Hepatocyte (in vitro differentiated cells): ENCODE measurements around the gene ALX4. TPM values are rescaled to one million over a fixed set of nuclear protein-coding genes. Genes with fewer than 3 reads are reported as not detected.

Experiments
- DNase-seq: peaks from one replicate; pipeline ENCODE4 v3.0.0-alpha.2; 2016; ENCODE audit warnings: low spot score
- H2AFZ ChIP-seq: fragments of 200-600 bp; sonication (generic); 2 replicates; pipeline ENCODE4 v1.6.0; 2016; ENCODE audit warnings: antibody characterized with exemption, mild to moderate bottlenecking
- H3K27ac ChIP-seq: fragments of 200-600 bp; sonication (generic); 2 replicates; pipeline ENCODE4 v1.5.1; 2016; ENCODE audit warnings: mild to moderate bottlenecking
- H3K27me3 ChIP-seq: fragments of 200-600 bp; sonication (generic); 2 replicates; pipeline ENCODE4 v1.6.1; 2016
- H3K36me3 ChIP-seq: fragments of 200-600 bp; sonication (generic); replicated peaks from 2 replicates; pipeline ENCODE4 v1.5.1; 2016; ENCODE audit warnings: low read depth; ENCODE audit not compliant: insufficient read depth
- H3K4me1 ChIP-seq: fragments of 200-600 bp; sonication (generic); 2 replicates; pipeline ENCODE4 v1.5.1; 2016; ENCODE audit warnings: mild to moderate bottlenecking, moderate library complexity; ENCODE audit not compliant: insufficient read depth
- H3K4me2 ChIP-seq: fragments of 200-600 bp; sonication (generic); 2 replicates; pipeline ENCODE4 v1.6.0; 2016
- H3K4me3 ChIP-seq: fragments of 200-600 bp; sonication (generic); 2 replicates; pipeline ENCODE4 v1.5.1; 2016; ENCODE audit warnings: mild to moderate bottlenecking
- H3K79me2 ChIP-seq: fragments of 200-600 bp; sonication (generic); 2 replicates; pipeline ENCODE4 v1.6.0; 2017; ENCODE audit warnings: mild to moderate bottlenecking
- H3K9me2 ChIP-seq: fragments of 200-600 bp; sonication (generic); replicated peaks from 2 replicates; pipeline ENCODE4 v1.6.0; 2017; ENCODE audit warnings: mild to moderate bottlenecking; ENCODE audit not compliant: insufficient read depth
- H3K9me3 ChIP-seq: fragments of 200-600 bp; sonication (generic); 2 replicates; pipeline ENCODE4 v1.5.1; 2016; ENCODE audit warnings: low read depth, mild to moderate bottlenecking
- H4K20me1 ChIP-seq: fragments of 200-600 bp; sonication (generic); 2 replicates; pipeline ENCODE4 v1.6.0; 2016; ENCODE audit warnings: mild to moderate bottlenecking; ENCODE audit not compliant: insufficient read depth, poor library complexity, severe bottlenecking
- CTCF ChIP-seq: fragments of 200-600 bp; sonication (generic); IDR thresholded peaks from 2 replicates; pipeline ENCODE4 v1.5.1; 2016; ENCODE audit warnings: antibody characterized with exemption, mild to moderate bottlenecking; ENCODE audit not compliant: poor library complexity
- EZH2 ChIP-seq: fragments of 200-600 bp; sonication (generic); IDR thresholded peaks from 2 replicates; pipeline ENCODE4 v1.6.1; 2016; ENCODE audit warnings: antibody characterized with exemption, mild to moderate bottlenecking, borderline replicate concordance
- EZH2phosphoT487 ChIP-seq: fragments of 200-600 bp; sonication (generic); IDR thresholded peaks from one replicate; pipeline ENCODE4 v1.6.1; 2018; ENCODE audit warnings: antibody characterized with exemption, mild to moderate bottlenecking, low read depth, moderate library complexity; ENCODE audit not compliant: unreplicated experiment, severe bottlenecking
- WGBS: methylation state at CpG from one replicate; pipeline ENCODE4 v1.1.6; 2016; ENCODE audit warnings: low lambda C conversion rate; ENCODE audit errors: missing lambda C conversion rate; 5-methylcytosine and 5-hydroxymethylcytosine counted together
- polyA plus RNA-seq: library from polyadenylated mRNA; unstranded; fragments of >200 nt; fragmentation: Nextera tagmentation; extraction: Ambion mirVana; gene quantifications from 2 replicates; pipeline ENCODE4 v1.2.1, GENCODE V29; 2016
- total RNA-seq: library from RNA; depleted of rRNA; stranded (reverse); fragments of >200 nt; gene quantifications from 2 replicates; pipeline ENCODE4 v1.2.3, GENCODE V29; 2014

Gene ALX4
- total and polyA plus RNA-seq, 2 experiments from 2014 or later, result 1.3 to 3.8 TPM

GRCh38 chr11:44357711-44358110, 47.8 kb upstream of the ALX4 start:
- no peak overlapping the region for H3K27ac ChIP-seq
- TF ChIP-seq CTCF (no peak), EZH2 (no peak), EZH2phosphoT487 (no peak)
- no peaks in the 10 kb centered on the region for H3K9me2 ChIP-seq
- DNase-seq, result no peak
- H3K4me1 ChIP-seq, result peaks cover 3% of the 10 kb centered on the region
- no peaks in the 10 kb centered on the region for H3K36me3 ChIP-seq
- H3K79me2 ChIP-seq, result no peaks in the 10 kb centered on the region
- H3K27me3 ChIP-seq, result no peaks in the 10 kb centered on the region
- WGBS, result 93% methylated on average over 3 of the region's 3 CpGs
- no peaks in the 10 kb centered on the region for H3K9me3 ChIP-seq
- H3K4me2 ChIP-seq, result no peak overlapping the region
- H3K4me3 ChIP-seq, result no peak overlapping the region
- H2AFZ ChIP-seq, result no peak overlapping the region
- H4K20me1 ChIP-seq, result no peaks in the 10 kb centered on the region

- no peak overlapping the region for H3K4me3 ChIP-seq
- no peaks in the 10 kb centered on the region for H3K27me3 ChIP-seq
- H4K20me1 ChIP-seq, result no peaks in the 10 kb centered on the region
- no peak overlapping the region for H2AFZ ChIP-seq
- no peaks in the 10 kb centered on the region for H3K79me2 ChIP-seq
- peaks cover 3% of the 10 kb centered on the region for H3K4me1 ChIP-seq
- no peak overlapping the region for H3K27ac ChIP-seq
- H3K9me2 ChIP-seq, result no peaks in the 10 kb centered on the region
- H3K4me2 ChIP-seq, result no peak overlapping the region
- no peaks in the 10 kb centered on the region for H3K36me3 ChIP-seq
- WGBS, result 89% methylated on average over 5 of the region's 5 CpGs
- TF ChIP-seq EZH2phosphoT487 (no peak), EZH2 (no peak), CTCF (no peak)
- no peak for DNase-seq
- no peaks in the 10 kb centered on the region for H3K9me3 ChIP-seq
These were observed 46.4 kb upstream of the ALX4 start for GRCh38 chr11:44356351-44356750.

- Histone ChIP-seq H3K27me3 (peaks cover under 1% of the 10 kb centered on the region), H2AFZ (no peak overlapping the region), H4K20me1 (no peaks in the 10 kb centered on the region), H3K27ac (no peak overlapping the region), H3K4me2 (no peak overlapping the region), H3K4me1 (no peaks in the 10 kb centered on the region), H3K4me3 (no peak overlapping the region), H3K36me3 (no peaks in the 10 kb centered on the region), H3K9me3 (no peaks in the 10 kb centered on the region), H3K9me2 (no peaks in the 10 kb centered on the region), H3K79me2 (no peaks in the 10 kb centered on the region)
- DNase-seq, result no peak
- WGBS, result 60% methylated on average over 7 of the region's 7 CpGs
- TF ChIP-seq CTCF (peak; percentile 31), EZH2 (no peak), EZH2phosphoT487 (no peak)
These were observed 42.1 kb upstream of the ALX4 start for GRCh38 chr11:44351898-44352498.
